SK-N-SH (cell line): ENCODE measurements around the gene MAMDC2. TPM values are rescaled to one million over a fixed set of nuclear protein-coding genes. Genes with fewer than 3 reads are reported as not detected.

Experiments used
- CTCF ChIA-PET: fragments of 300-600, 350-600 bp; formaldehyde crosslinking; extraction: SDS; loops from one replicate; lab custom pipeline; 2021; lab: Yijun Ruan, JAX
- POLR2A ChIA-PET: fragments of 350-600 bp; sonication (Branson Sonifier 250); formaldehyde crosslinking; extraction: SDS; loops from one replicate; lab custom pipeline; 2020; ENCODE audit warnings: antibody characterized with exemption, inconsistent platforms; lab: Yijun Ruan, JAX
- DNase-seq: peaks from one replicate; pipeline ENCODE4 v3.0.0; 2012
- H2AFZ ChIP-seq: fragments of 200-600 bp; sonication (generic); 2 replicates; pipeline ENCODE4 v1.8.1; 2016; ENCODE audit warnings: antibody characterized with exemption, mild to moderate bottlenecking, low read depth
- H3F3A ChIP-seq: fragments of 200-600 bp; sonication (generic); replicated peaks from 2 replicates; pipeline ENCODE3; 2016; ENCODE audit warnings: antibody characterized with exemption, mild to moderate bottlenecking; ENCODE audit not compliant: insufficient read depth
- H3K27ac ChIP-seq, 2 experiments: fragments of 200-500 bp in 1 of 2; fragments of 200-600 bp in 1 of 2; sonication (Bioruptor generic) in 1 of 2; sonication (generic), shearing (Covaris generic) in 1 of 2; 2 replicates each; pipeline versions ENCODE4 v1.5.1 to v1.6.1; 2014 to 2016; ENCODE audit warnings: low read depth in 2 of 2, inconsistent platforms in 1 of 2, low read length in 1 of 2, mild to moderate bottlenecking in 1 of 2, mixed read lengths in 1 of 2
- H3K27me3 ChIP-seq: fragments of 200-600 bp; sonication (generic), shearing (Covaris generic); 2 replicates; pipeline ENCODE4 v1.6.1; 2016; ENCODE audit warnings: mixed run types; ENCODE audit not compliant: insufficient read depth
- H3K36me3 ChIP-seq, 2 experiments: fragments of 200-500 bp in 1 of 2; fragments of 200-600 bp in 1 of 2; sonication (Bioruptor generic) in 1 of 2; sonication (generic) in 1 of 2; replicated peaks in 1 of 2; 2 replicates each; pipeline versions ENCODE3 to v1.5.1; 2014 to 2016; ENCODE audit warnings: low read length in 1 of 2, mild to moderate bottlenecking in 1 of 2; ENCODE audit not compliant: insufficient read depth in 2 of 2, control insufficient read depth in 1 of 2
- H3K4me1 ChIP-seq, 2 experiments: fragments of 200-500 bp in 1 of 2; fragments of 200-600 bp in 1 of 2; sonication (Bioruptor generic) in 1 of 2; sonication (generic), shearing (Covaris generic) in 1 of 2; 2 replicates each; pipeline versions ENCODE4 v1.5.1 to v1.6.1; 2014 to 2016; ENCODE audit warnings: low read depth in 1 of 2, low read length in 1 of 2, mixed run types in 1 of 2; ENCODE audit not compliant: insufficient read depth in 2 of 2, control insufficient read depth in 1 of 2
- H3K4me2 ChIP-seq: fragments of 200-600 bp; sonication (generic), shearing (Covaris generic); 2 replicates; pipeline ENCODE4 v1.6.1; 2017; ENCODE audit warnings: mixed run types
- H3K4me3 ChIP-seq, 2 experiments: fragments of 200-500 bp in 1 of 2; fragments of 200-600 bp in 1 of 2; sonication (Bioruptor generic) in 1 of 2; sonication (generic), shearing (Covaris generic) in 1 of 2; 2 replicates each; pipeline versions ENCODE4 v1.5.1 to v1.8.1; 2014 to 2016; ENCODE audit warnings: low read depth in 2 of 2, inconsistent platforms in 1 of 2, low read length in 1 of 2, mild to moderate bottlenecking in 1 of 2, mixed read lengths in 1 of 2, moderate library complexity in 1 of 2
- H3K79me2 ChIP-seq: fragments of 200-600 bp; sonication (generic); 2 replicates; pipeline ENCODE4 v1.8.1; 2017; ENCODE audit warnings: mild to moderate bottlenecking; ENCODE audit not compliant: insufficient read depth
- H3K9ac ChIP-seq: fragments of 200-600 bp; sonication (generic); 2 replicates; pipeline ENCODE4 v1.6.1; 2017; ENCODE audit warnings: mixed run types
- H3K9me2 ChIP-seq: fragments of 200-600 bp; sonication (generic); 2 replicates; pipeline ENCODE4 v1.6.1; 2017; ENCODE audit warnings: mixed run types
- H3K9me3 ChIP-seq: fragments of 200-600 bp; sonication (generic); 2 replicates; pipeline ENCODE4 v1.6.1; 2017; ENCODE audit warnings: mixed run types, mild to moderate bottlenecking, moderate library complexity
- H4K20me1 ChIP-seq: fragments of 200-600 bp; sonication (generic); 2 replicates; pipeline ENCODE4 v1.6.1; 2017; ENCODE audit warnings: mild to moderate bottlenecking, mixed run types; ENCODE audit not compliant: insufficient read depth
- CHD2 ChIP-seq: fragments of 150-350 bp; IDR thresholded peaks from 2 replicates; pipeline ENCODE4 v1.6.1; 2018; ENCODE audit warnings: low read length; ENCODE audit not compliant: partially characterized antibody
- ELF1 ChIP-seq: IDR thresholded peaks from 2 replicates; pipeline ENCODE4 v1.4.0; 2012
- EP300 ChIP-seq, 2 experiments: IDR thresholded peaks; 2 replicates each; pipeline versions ENCODE4 v1.4.0 to v1.6.1; 2012; ENCODE audit warnings: borderline replicate concordance in 1 of 2, low read depth in 1 of 2, low read length in 1 of 2
- EZH2phosphoT487 ChIP-seq: fragments of 200-600 bp; sonication (generic); IDR thresholded peaks from 2 replicates; pipeline ENCODE4 v1.6.1; 2017; ENCODE audit warnings: low read depth, mixed run types, mild to moderate bottlenecking, antibody characterized with exemption, moderate library complexity, borderline replicate concordance
- FOSL2 ChIP-seq: IDR thresholded peaks from 2 replicates; pipeline ENCODE4 v1.4.0; 2012; ENCODE audit warnings: low read depth, mild to moderate bottlenecking, moderate library complexity, borderline replicate concordance
- FOXJ3 ChIP-seq: sonication (generic); formaldehyde crosslinking; IDR thresholded peaks from 2 replicates; pipeline ENCODE4 v1.5.1; 2020; ENCODE audit warnings: mild to moderate bottlenecking, missing genetic modification reagents
- FOXM1 ChIP-seq: IDR thresholded peaks from 2 replicates; pipeline ENCODE4 v1.4.0; 2012; ENCODE audit warnings: low read depth, mild to moderate bottlenecking
- GABPA ChIP-seq: IDR thresholded peaks from 2 replicates; pipeline ENCODE4 v1.4.0; 2012; ENCODE audit warnings: low read depth, mild to moderate bottlenecking
- IRF3 ChIP-seq: fragments of 150-350 bp; IDR thresholded peaks from 2 replicates; pipeline ENCODE4 v1.6.1; 2016; ENCODE audit warnings: mild to moderate bottlenecking, low read depth, low read length
- JUND ChIP-seq: IDR thresholded peaks from 2 replicates; pipeline ENCODE4 v1.4.0; 2012
- MEF2A ChIP-seq: IDR thresholded peaks from 2 replicates; pipeline ENCODE4 v1.4.0; 2012; ENCODE audit warnings: low read depth, borderline replicate concordance
- NFIC ChIP-seq: IDR thresholded peaks from 2 replicates; pipeline ENCODE4 v1.4.0; 2012; ENCODE audit warnings: borderline replicate concordance
- NRF1 ChIP-seq: IDR thresholded peaks from 2 replicates; pipeline ENCODE4 v1.6.1; 2012; ENCODE audit warnings: low read depth, mild to moderate bottlenecking, low read length
- POLR2AphosphoS5 ChIP-seq: IDR thresholded peaks from 2 replicates; pipeline ENCODE4 v1.6.1; 2012; ENCODE audit warnings: low read depth, low read length
- RAD21 ChIP-seq: IDR thresholded peaks from 2 replicates; pipeline ENCODE4 v1.6.1; 2012; ENCODE audit warnings: mild to moderate bottlenecking, low read length
- RCOR1 ChIP-seq: fragments of 150-350 bp; IDR thresholded peaks from 2 replicates; pipeline ENCODE4 v1.6.1; 2017; ENCODE audit warnings: antibody characterized with exemption, low read length
- REST ChIP-seq: IDR thresholded peaks from 2 replicates; pipeline ENCODE4 v1.6.1; 2012; ENCODE audit warnings: mild to moderate bottlenecking, low read depth, low read length, moderate library complexity
- RFX5 ChIP-seq: IDR thresholded peaks from 2 replicates; pipeline ENCODE4 v1.6.1; 2012; ENCODE audit warnings: mild to moderate bottlenecking, improper control_type of control experiment, low read length
- RXRA ChIP-seq: IDR thresholded peaks from 2 replicates; pipeline ENCODE4 v1.4.0; 2012; ENCODE audit warnings: low read depth, mild to moderate bottlenecking, borderline replicate concordance
- SIN3A ChIP-seq: IDR thresholded peaks from 2 replicates; pipeline ENCODE4 v1.6.1; 2012; ENCODE audit warnings: low read depth, mild to moderate bottlenecking, low read length, moderate library complexity, borderline replicate concordance
- SMC3 ChIP-seq: IDR thresholded peaks from 2 replicates; pipeline ENCODE4 v1.6.1; 2012; ENCODE audit warnings: low read depth, low read length, improper control_type of control experiment
- TAF1 ChIP-seq: IDR thresholded peaks from 2 replicates; pipeline ENCODE4 v1.6.1; 2012; ENCODE audit warnings: low read depth, mild to moderate bottlenecking, low read length, moderate library complexity, borderline replicate concordance
- TCF12 ChIP-seq: IDR thresholded peaks from 2 replicates; pipeline ENCODE4 v1.4.0; 2012
- TEAD4 ChIP-seq: IDR thresholded peaks from 2 replicates; pipeline ENCODE4 v1.4.0; 2012; ENCODE audit warnings: mild to moderate bottlenecking, borderline replicate concordance; ENCODE audit not compliant: insufficient read depth
- WGBS: methylation state at CpG from one replicate; pipeline ENCODE4 v1.1.6; 2017; ENCODE audit warnings: low lambda C conversion rate; 5-methylcytosine and 5-hydroxymethylcytosine counted together
- polyA plus RNA-seq, 3 experiments: library from polyadenylated mRNA; depleted of rRNA; stranded (reverse); fragments of >200 nt; gene quantifications; 2 replicates each; pipeline ENCODE4 v1.2.3, GENCODE V29; 2012
- TF ChIP-seq, protein P1 (sequence below): fragments of 200-600 bp; sonication (generic); IDR thresholded peaks from 2 replicates; pipeline ENCODE4 v1.6.1; 2017; ENCODE audit warnings: antibody characterized with exemption, mild to moderate bottlenecking, moderate library complexity
- TF ChIP-seq, protein P2 (sequence below): IDR thresholded peaks from 2 replicates; pipeline ENCODE4 v1.4.0; 2012; ENCODE audit warnings: low read depth
- TF ChIP-seq, protein P3 (sequence below): IDR thresholded peaks from 2 replicates; pipeline ENCODE4 v1.4.0; 2012; ENCODE audit warnings: low read depth, borderline replicate concordance

The MAMDC2 gene
- polyA plus RNA-seq, 1 of the 3 experiments (the other 2 are of a cell fraction) = not detected

DNA sequence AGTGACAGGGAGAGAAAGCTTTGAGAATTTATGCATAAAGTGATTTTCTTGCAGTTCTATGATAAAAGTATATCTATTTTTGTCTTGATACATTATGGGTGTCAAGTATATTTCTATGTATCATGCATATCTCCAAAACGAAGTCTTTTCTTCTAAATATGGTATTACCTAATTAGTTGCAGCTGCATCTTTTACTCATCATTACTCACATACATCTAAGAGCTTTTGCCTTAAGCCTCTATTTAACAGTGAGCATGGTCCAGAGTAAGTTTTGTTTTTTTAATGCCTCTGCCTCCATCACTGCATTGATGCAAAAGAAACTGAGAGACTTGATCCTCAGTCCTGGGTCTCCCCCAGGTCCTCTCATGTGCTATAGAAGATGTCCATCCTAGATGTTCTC, 175.1 kb downstream of the MAMDC2 start:
- Histone ChIP-seq H3K9me3 (no peaks in the 10 kb centered on the region), H3K9ac (no peak overlapping the region), H3K79me2 (no peaks in the 10 kb centered on the region), H3K27me3 (no peaks in the 10 kb centered on the region), H4K20me1 (no peaks in the 10 kb centered on the region), H2AFZ (no peak overlapping the region), H3K36me3 (no peaks in the 10 kb centered on the region), H3K4me2 (0 out of 2 replicates have a peak overlapping the region, but pooled peaks have one; percentile 22), H3K9me2 (no peaks in the 10 kb centered on the region), H3F3A (peaks cover 8% of the 10 kb centered on the region), H3K4me1 (peaks cover 9 to 12% of the 10 kb centered on the region in 2 experiments), H3K27ac (peak overlapping the region in 1 of 2 experiments; percentile 65; a peak in 2 of 4 replicates), H3K4me3 (no peak overlapping the region)
- POLR2A ChIA-PET = no interaction called here
- CTCF ChIA-PET = interaction anchor here (1.5 to 2.6 kb wide), 5 partner anchors 9 to 247 kb away, joined by 6 to 9 read pairs (median 7); no protein-coding TSS in a partner anchor
- DNase-seq = no peak
- WGBS = 3% methylated on average over 1 of the region's 1 CpG
- TF ChIP-seq GABPA (no peak), RFX5 (no peak), TCF12 (peak; percentile 93), RAD21 (no peak), FOXM1 (no peak), POLR2AphosphoS5 (peak; percentile 32; the same call in 1 of the 2 replicates), JUND (no peak), RXRA (no peak), NRF1 (no peak), EZH2phosphoT487 (no peak), SMC3 (no peak), CHD2 (no peak), NFIC (no peak), SIN3A (no peak), TEAD4 (no peak), FOXJ3 (CRISPR knock-in tag) (no peak), ELF1 (no peak), RCOR1 (no peak), TAF1 (no peak), IRF3 (no peak), FOSL2 (peak; percentile 79; the same call in 1 of the 2 replicates), EP300 (IDR thresholded peaks at IDR 0.05; ENCODE audit: borderline replicate concordance in 1 of 2, low read depth in 1 of 2, low read length in 1 of 2) (peak in 1 of 2 experiments; percentile 49; a peak in 1 of 4 replicates), REST (no peak), MEF2A (peak; percentile 39; the same call in 1 of the 2 replicates)
- TF ChIP-seq, protein P1, sequence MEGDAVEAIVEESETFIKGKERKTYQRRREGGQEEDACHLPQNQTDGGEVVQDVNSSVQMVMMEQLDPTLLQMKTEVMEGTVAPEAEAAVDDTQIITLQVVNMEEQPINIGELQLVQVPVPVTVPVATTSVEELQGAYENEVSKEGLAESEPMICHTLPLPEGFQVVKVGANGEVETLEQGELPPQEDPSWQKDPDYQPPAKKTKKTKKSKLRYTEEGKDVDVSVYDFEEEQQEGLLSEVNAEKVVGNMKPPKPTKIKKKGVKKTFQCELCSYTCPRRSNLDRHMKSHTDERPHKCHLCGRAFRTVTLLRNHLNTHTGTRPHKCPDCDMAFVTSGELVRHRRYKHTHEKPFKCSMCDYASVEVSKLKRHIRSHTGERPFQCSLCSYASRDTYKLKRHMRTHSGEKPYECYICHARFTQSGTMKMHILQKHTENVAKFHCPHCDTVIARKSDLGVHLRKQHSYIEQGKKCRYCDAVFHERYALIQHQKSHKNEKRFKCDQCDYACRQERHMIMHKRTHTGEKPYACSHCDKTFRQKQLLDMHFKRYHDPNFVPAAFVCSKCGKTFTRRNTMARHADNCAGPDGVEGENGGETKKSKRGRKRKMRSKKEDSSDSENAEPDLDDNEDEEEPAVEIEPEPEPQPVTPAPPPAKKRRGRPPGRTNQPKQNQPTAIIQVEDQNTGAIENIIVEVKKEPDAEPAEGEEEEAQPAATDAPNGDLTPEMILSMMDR = no peak
- TF ChIP-seq, protein P2, sequence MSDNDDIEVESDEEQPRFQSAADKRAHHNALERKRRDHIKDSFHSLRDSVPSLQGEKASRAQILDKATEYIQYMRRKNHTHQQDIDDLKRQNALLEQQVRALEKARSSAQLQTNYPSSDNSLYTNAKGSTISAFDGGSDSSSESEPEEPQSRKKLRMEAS = 0 out of 2 replicates have a peak, but pooled peaks have one; percentile 33
- TF ChIP-seq, protein P3, sequence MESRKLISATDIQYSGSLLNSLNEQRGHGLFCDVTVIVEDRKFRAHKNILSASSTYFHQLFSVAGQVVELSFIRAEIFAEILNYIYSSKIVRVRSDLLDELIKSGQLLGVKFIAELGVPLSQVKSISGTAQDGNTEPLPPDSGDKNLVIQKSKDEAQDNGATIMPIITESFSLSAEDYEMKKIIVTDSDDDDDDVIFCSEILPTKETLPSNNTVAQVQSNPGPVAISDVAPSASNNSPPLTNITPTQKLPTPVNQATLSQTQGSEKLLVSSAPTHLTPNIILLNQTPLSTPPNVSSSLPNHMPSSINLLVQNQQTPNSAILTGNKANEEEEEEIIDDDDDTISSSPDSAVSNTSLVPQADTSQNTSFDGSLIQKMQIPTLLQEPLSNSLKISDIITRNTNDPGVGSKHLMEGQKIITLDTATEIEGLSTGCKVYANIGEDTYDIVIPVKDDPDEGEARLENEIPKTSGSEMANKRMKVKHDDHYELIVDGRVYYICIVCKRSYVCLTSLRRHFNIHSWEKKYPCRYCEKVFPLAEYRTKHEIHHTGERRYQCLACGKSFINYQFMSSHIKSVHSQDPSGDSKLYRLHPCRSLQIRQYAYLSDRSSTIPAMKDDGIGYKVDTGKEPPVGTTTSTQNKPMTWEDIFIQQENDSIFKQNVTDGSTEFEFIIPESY = no peak
